DOHH2 (cell line): ENCODE data around the gene CLEC2A.

ENCODE experiments used
- H3F3A ChIP-seq: fragments of 200-600 bp; sonication (generic), shearing (Covaris generic); 2 replicates; pipeline ENCODE4 v1.6.0; 2016; ENCODE audit warnings: antibody characterized with exemption, mild to moderate bottlenecking; ENCODE audit not compliant: control insufficient read depth, insufficient read depth
- H3K27ac ChIP-seq: fragments of 200-600 bp; sonication (generic); 2 replicates; pipeline ENCODE4 v1.5.1; 2014; ENCODE audit warnings: low read depth, mild to moderate bottlenecking, low read length, moderate library complexity
- H3K27me3 ChIP-seq: fragments of 200-600 bp; sonication (generic); 2 replicates; pipeline ENCODE4 v1.6.1; 2014; ENCODE audit warnings: mild to moderate bottlenecking, low read length, mixed read lengths; ENCODE audit not compliant: control insufficient read depth
- H3K36me3 ChIP-seq: fragments of 200-600 bp; sonication (generic); 2 replicates; pipeline ENCODE4 v1.6.1; 2014; ENCODE audit warnings: mild to moderate bottlenecking, low read length, moderate library complexity, mixed read lengths; ENCODE audit not compliant: control insufficient read depth
- H3K4me1 ChIP-seq: fragments of 200-600 bp; sonication (generic); 2 replicates; pipeline ENCODE4 v1.6.1; 2014; ENCODE audit warnings: mild to moderate bottlenecking, low read length, mixed read lengths; ENCODE audit not compliant: control insufficient read depth
- H3K4me2 ChIP-seq: fragments of 200-600 bp; sonication (generic); 2 replicates; pipeline ENCODE4 v1.6.0; 2014; ENCODE audit warnings: mild to moderate bottlenecking, low read length, moderate library complexity
- H3K4me3 ChIP-seq: fragments of 200-600 bp; sonication (generic); 2 replicates; pipeline ENCODE4 v1.5.1; 2014; ENCODE audit warnings: mild to moderate bottlenecking, low read length, mixed read lengths
- H3K79me2 ChIP-seq: fragments of 200-600 bp; sonication (generic); 2 replicates; pipeline ENCODE4 v1.6.1; 2014; ENCODE audit warnings: mild to moderate bottlenecking, low read length, mixed read lengths; ENCODE audit not compliant: control insufficient read depth
- H3K9me2 ChIP-seq: fragments of 200-600 bp; sonication (generic); replicated peaks from 2 replicates; pipeline ENCODE4 v1.6.1; 2014; ENCODE audit warnings: mild to moderate bottlenecking, low read length, mixed read lengths; ENCODE audit not compliant: control insufficient read depth
- H3K9me3 ChIP-seq: fragments of 200-600 bp; sonication (generic); 2 replicates; pipeline ENCODE4 v1.6.1; 2014; ENCODE audit warnings: antibody characterized with exemption, low read length, mixed read lengths; ENCODE audit not compliant: control insufficient read depth, insufficient read depth
- H4K20me1 ChIP-seq: fragments of 200-600 bp; sonication (generic); 2 replicates; pipeline ENCODE4 v1.6.0; 2014; ENCODE audit warnings: low read depth, mild to moderate bottlenecking, antibody characterized with exemption, low read length, moderate library complexity; ENCODE audit not compliant: control insufficient read depth, insufficient read depth
- CTCF ChIP-seq: fragments of 200-600 bp; sonication (generic); IDR thresholded peaks from one replicate; pipeline ENCODE4 v1.5.1; 2014; ENCODE audit warnings: antibody characterized with exemption, mild to moderate bottlenecking, low read depth, low read length; ENCODE audit not compliant: poor library complexity, severe bottlenecking
- EZH2phosphoT487 ChIP-seq: fragments of 200-600 bp; sonication (generic); IDR thresholded peaks from 2 replicates; pipeline ENCODE4 v1.6.1; 2017; ENCODE audit warnings: borderline replicate concordance, mild to moderate bottlenecking, antibody characterized with exemption, low read length, moderate library complexity, mixed read lengths

CLEC2A gene

GRCh38 chr12:9943240-9943639 is 11.1 kb upstream of the CLEC2A start:
- Histone ChIP-seq H3K4me2 (no peak overlapping the region), H3K4me3 (no peak overlapping the region), H3K9me2 (no peaks in the 10 kb centered on the region), H3F3A (no peaks in the 10 kb centered on the region), H3K9me3 (no peaks in the 10 kb centered on the region), H3K36me3 (no peaks in the 10 kb centered on the region), H3K4me1 (no peaks in the 10 kb centered on the region), H3K79me2 (no peaks in the 10 kb centered on the region), H4K20me1 (no peaks in the 10 kb centered on the region), H3K27ac (no peak overlapping the region), H3K27me3 (peaks cover 6% of the 10 kb centered on the region)
- no peak for TF ChIP-seq EZH2phosphoT487
- TF ChIP-seq CTCF, result no peak

- no peaks in the 10 kb centered on the region for H3K79me2 ChIP-seq
- H3K4me2 ChIP-seq, result no peak overlapping the region
These were observed 9.7 kb upstream of the CLEC2A start for GRCh38 chr12:9941838-9942237.

GRCh38 chr12:9940375-9940774 is 8.2 kb upstream of the CLEC2A start:
- Histone ChIP-seq H3K4me2 (no peak overlapping the region), H3K4me3 (no peak overlapping the region), H4K20me1 (no peaks in the 10 kb centered on the region), H3K4me1 (no peaks in the 10 kb centered on the region), H3K27ac (no peak overlapping the region), H3K79me2 (no peaks in the 10 kb centered on the region), H3K9me3 (no peaks in the 10 kb centered on the region), H3K27me3 (peaks cover 6% of the 10 kb centered on the region), H3K36me3 (no peaks in the 10 kb centered on the region), H3K9me2 (no peaks in the 10 kb centered on the region), H3F3A (no peaks in the 10 kb centered on the region)
- no peak for TF ChIP-seq EZH2phosphoT487
- TF ChIP-seq CTCF, result peak; percentile 49

More at GRCh38 chr12:9941838-9942237, 9.7 kb upstream of the CLEC2A start:
- H3F3A ChIP-seq, result no peaks in the 10 kb centered on the region
- H3K27ac ChIP-seq, result no peak overlapping the region
- H3K9me2 ChIP-seq, result no peaks in the 10 kb centered on the region
- H4K20me1 ChIP-seq, result no peaks in the 10 kb centered on the region
- H3K9me3 ChIP-seq, result no peaks in the 10 kb centered on the region
- no peak overlapping the region for H3K4me3 ChIP-seq
- H3K36me3 ChIP-seq, result no peaks in the 10 kb centered on the region
- no peak for TF ChIP-seq CTCF
- TF ChIP-seq EZH2phosphoT487, result no peak
- peaks cover 6% of the 10 kb centered on the region for H3K27me3 ChIP-seq
- H3K4me1 ChIP-seq, result no peaks in the 10 kb centered on the region

- H3K9me2 ChIP-seq, result no peaks in the 10 kb centered on the region
- H3K4me3 ChIP-seq, result no peak overlapping the region
- H3F3A ChIP-seq, result no peaks in the 10 kb centered on the region
- H3K27ac ChIP-seq, result no peak overlapping the region
- H4K20me1 ChIP-seq, result no peaks in the 10 kb centered on the region
- peaks cover 9% of the 10 kb centered on the region for H3K27me3 ChIP-seq
- no peaks in the 10 kb centered on the region for H3K36me3 ChIP-seq
- TF ChIP-seq CTCF (no peak), EZH2phosphoT487 (no peak)
- H3K9me3 ChIP-seq, result no peaks in the 10 kb centered on the region
- no peak overlapping the region for H3K4me2 ChIP-seq
- H3K79me2 ChIP-seq, result no peaks in the 10 kb centered on the region
- H3K4me1 ChIP-seq, result no peaks in the 10 kb centered on the region
These were observed 4.4 kb upstream of the CLEC2A start for GRCh38 chr12:9936591-9936990.
